Stimulated activated CD8-positive, alpha-beta memory T cell treated with anti-CD3 and anti-CD28 coated beads, Interleukin-4, amount 100 ng/mL, for 4 hours (primary cell): Measurements from ENCODE around the gene ADAMTSL5.

ENCODE experiments used
- DNase-seq, 2 donors: peaks; one replicate each; pipeline ENCODE4 v3.0.0-alpha.2; 2020; ENCODE audit warnings: low read depth in 2 of 2, low spot score in 1 of 2

Gene ADAMTSL5

DNA sequence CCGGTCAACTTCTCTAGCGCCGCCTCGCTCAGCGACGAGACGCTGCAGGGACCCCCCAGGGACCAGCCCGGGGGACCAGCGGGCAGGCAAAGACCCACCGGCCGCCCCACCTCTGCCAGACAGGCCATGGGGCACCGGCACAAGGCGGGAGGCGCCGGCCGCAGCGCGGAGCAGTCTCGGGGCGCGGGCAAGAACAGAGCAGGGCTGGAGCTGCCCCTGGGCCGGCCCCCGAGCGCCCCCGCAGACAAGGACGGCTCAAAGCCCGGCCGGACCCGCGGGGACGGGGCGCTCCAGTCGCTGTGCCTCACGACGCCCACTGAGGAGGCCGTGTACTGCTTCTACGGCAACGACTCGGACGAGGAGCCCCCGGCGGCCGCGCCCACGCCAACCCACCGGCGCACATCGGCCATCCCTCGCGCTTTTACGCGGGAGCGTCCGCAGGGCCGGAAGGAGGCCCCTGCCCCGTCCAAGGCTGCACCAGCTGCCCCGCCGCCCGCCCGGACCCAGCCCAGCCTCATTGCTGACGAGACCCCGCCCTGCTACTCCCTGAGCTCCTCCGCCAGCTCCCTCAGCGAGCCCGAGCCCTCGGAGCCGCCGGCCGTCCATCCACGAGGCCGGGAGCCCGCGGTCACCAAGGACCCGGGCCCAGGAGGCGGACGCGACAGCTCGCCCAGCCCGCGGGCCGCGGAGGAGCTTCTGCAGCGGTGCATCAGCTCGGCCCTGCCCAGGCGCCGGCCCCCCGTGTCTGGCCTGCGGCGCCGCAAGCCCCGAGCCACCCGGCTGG is 45.1 kb downstream of the ADAMTSL5 start:
- DNase-seq: no peak

DNA sequence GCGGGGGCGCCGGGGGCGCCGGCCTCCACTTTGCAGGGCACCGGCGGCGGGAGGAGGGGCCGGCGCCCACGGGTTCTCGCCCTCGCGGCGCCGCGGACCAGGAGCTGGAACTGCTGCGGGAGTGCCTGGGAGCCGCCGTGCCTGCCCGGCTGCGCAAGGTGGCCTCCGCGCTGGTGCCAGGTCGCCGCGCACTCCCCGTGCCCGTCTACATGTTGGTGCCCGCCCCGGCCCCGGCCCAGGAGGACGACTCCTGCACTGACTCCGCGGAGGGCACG is 45.7 kb downstream of the ADAMTSL5 start:
- DNase-seq: no peak

DNA sequence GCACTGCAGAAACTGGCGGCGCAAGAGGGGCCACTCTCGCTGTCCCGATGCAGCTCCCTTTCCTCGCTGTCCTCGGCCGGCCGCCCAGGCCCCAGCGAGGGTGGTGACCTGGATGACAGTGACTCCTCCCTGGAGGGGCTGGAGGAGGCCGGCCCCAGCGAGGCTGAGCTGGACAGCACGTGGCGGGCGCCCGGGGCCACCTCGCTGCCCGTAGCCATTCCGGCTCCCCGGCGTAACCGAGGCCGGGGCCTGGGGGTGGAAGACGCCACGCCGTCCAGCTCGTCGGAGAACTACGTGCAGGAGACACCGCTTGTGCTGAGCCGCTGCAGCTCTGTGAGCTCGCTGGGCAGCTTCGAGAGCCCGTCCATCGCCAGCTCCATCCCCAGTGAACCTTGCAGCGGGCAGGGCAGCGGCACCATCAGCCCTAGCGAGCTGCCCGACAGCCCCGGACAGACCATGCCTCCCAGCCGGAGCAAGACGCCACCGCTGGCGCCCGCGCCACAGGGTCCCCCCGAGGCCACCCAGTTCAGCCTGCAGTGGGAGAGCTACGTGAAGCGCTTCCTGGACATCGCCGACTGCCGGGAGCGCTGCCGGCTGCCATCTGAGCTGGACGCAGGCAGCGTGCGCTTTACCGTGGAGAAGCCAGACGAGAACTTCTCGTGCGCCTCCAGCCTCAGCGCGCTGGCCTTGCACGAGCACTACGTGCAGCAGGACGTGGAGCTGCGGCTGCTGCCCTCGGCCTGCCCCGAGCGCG is 46.2 kb downstream of the ADAMTSL5 start:
- no peak for DNase-seq

DNA sequence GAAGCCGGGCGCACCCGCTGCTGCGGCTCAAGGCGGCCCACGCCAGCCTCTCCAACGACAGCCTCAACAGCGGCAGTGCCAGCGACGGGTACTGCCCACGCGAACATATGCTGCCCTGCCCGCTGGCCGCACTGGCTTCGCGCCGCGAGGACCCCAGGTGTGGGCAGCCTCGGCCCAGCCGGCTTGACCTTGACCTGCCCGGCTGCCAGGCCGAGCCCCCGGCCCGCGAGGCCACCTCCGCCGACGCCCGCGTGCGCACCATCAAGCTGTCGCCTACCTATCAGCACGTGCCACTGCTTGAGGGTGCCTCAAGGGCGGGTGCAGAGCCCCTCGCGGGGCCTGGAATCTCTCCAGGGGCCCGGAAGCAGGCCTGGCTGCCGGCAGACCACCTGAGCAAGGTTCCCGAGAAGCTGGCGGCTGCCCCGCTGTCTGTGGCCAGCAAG is 46.8 kb downstream of the ADAMTSL5 start:
- no peak for DNase-seq

DNA sequence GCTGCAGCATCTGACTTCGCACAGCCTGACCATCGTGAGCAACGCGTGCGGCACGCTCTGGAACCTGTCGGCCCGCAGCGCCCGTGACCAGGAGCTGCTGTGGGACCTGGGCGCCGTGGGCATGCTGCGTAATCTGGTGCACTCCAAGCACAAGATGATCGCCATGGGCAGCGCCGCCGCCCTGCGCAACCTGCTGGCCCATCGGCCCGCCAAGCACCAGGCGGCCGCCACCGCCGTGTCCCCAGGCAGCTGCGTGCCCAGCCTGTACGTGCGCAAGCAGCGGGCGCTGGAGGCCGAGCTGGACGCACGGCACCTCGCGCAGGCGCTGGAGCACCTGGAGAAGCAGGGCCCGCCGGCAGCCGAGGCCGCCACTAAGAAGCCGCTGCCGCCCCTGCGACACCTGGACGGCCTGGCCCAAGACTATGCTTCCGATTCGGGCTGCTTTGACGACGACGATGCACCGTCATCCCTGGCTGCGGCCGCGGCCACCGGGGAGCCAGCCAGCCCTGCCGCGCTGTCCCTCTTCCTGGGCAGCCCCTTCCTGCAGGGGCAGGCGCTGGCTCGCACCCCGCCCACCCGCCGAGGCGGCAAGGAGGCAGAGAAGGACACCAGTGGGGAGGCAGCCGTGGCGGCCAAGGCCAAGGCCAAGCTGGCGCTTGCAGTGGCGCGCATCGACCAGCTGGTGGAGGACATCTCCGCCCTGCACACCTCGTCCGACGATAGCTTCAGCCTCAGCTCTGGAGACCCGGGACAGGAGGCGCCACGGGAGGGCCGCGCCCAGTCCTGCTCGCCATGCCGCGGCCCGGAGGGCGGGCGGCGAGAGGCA is 47.4 kb downstream of the ADAMTSL5 start:
- DNase-seq: no peak

DNA sequence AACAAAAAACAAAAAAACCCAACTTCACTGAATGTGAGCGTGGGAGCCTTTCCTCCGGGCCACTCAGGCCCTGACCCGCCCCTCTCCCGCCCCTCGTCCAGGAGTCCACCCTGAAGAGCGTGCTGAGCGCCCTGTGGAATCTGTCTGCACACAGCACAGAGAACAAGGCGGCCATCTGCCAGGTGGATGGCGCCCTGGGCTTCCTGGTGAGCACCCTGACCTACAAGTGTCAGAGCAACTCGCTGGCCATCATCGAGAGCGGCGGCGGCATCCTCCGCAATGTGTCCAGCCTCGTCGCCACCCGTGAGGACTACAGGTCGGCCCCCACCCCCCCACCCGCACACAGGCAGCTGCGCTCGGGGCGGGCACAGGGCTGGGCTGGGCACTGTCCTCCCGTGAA is 51.0 kb downstream of the ADAMTSL5 start:
- DNase-seq: no peak

DNA sequence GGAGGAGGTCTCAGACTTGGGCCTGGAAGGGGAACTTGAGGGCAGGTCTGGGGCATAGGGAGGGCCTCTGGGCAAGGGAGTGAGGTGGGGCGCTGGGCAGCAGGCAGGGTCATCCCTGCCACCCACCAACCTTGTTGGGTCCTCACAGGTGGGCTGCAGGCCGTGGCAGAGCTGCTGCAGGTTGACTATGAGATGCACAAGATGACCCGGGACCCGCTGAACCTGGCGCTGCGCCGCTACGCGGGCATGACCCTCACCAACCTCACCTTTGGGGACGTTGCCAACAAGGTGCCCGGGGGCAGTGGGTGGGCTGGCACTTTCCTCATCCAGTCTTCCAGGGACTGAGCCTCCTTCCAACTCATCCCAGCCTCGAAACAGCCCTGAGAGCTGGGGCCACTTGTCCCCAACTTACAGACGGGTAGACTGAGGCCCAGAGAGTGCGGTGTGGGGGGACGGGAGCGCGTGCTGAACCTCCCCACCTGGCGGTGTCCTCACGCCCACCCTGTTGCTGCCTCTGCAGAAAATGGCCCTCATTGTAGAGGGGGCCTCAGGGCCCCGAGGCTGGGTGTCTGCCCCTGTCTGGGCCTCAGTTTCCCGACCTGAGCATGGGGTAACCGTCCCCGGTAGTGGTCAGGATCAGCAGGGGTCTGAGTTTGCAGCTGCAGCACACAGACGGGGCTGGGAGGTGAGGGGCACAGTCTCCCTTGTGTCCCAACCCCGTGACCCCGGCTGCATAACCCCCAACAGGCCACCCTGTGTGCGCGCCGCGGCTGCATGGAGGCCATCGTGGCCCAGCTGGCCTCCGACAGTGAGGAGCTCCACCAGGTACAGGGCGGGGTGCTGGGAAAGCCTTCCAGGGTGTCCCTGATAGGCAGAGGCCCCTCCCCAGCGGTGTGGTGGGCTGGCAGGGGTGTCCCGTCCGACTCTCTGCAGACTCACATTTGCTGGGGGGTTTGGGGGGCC is 52.5 kb downstream of the ADAMTSL5 start:
- DNase-seq: no peak

DNA sequence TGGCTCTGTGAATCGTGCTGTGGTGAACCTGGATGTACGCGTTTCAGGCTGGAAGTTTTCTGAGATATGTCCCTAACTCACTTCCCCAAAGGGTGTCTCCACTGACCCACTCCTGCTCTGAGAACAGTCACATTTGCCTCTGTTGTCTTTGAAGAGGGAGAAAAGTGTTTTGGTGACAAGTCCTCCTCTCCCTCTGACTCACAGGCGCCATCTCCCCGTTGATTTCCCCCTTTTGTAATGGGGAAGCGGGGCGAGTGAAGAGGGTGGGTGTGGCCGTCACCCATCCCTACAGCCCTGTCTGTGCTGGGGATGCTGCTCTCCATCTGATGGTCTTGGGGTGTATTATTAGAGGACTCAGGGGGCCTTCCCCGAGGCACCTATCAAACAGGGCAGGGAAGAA is 53.3 kb downstream of the ADAMTSL5 start:
- DNase-seq: no peak

DNA sequence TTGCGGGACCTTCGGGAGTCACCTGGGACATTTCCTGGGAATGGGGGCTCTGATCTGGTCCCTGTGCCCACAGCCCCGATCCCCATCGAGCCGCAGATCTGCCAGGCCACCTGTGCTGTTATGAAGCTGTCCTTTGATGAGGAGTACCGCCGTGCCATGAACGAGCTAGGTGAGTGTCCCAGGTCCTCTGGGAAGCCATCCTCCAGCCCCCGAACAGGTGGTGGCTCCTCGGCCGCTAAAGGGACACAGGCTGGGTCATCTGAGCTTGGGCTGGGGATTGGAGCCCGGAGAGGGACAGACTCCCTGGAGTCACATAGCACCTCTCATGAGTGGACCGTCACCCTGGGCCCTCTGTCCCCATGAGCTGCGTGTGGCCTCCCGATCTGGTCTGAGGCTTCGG is 54.9 kb downstream of the ADAMTSL5 start:
- no peak for DNase-seq

DNA sequence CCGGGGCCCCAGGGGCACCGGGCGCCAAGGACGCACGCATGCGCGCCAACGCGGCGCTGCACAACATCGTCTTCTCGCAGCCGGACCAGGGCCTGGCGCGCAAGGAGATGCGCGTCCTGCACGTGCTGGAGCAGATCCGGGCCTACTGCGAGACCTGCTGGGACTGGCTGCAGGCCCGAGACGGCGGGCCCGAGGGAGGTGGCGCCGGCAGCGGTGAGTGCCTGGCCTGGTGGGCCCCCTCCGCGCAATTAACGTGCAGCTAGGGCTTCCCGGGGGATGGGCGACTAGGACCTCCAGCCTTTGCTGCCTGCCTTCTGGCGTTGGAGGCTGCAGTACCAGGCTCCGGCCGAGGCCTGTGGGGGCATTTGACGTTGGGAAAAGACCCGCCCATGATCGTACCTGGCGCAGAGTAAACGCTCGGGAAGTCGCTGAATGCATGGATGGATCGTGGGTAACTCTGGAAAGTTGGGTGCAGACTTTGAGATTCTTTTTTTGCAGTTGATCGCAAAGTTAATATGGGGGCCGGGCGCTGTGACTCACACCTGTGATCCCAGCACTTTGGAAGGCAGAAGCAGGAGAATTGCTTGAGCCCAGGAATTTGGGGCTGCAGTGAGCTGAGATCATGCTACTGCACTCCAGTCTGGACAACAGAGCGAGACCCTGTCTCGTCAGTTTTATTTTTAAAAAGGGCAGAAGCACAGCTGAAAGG is 55.6 kb downstream of the ADAMTSL5 start:
- no peak for DNase-seq

DNA sequence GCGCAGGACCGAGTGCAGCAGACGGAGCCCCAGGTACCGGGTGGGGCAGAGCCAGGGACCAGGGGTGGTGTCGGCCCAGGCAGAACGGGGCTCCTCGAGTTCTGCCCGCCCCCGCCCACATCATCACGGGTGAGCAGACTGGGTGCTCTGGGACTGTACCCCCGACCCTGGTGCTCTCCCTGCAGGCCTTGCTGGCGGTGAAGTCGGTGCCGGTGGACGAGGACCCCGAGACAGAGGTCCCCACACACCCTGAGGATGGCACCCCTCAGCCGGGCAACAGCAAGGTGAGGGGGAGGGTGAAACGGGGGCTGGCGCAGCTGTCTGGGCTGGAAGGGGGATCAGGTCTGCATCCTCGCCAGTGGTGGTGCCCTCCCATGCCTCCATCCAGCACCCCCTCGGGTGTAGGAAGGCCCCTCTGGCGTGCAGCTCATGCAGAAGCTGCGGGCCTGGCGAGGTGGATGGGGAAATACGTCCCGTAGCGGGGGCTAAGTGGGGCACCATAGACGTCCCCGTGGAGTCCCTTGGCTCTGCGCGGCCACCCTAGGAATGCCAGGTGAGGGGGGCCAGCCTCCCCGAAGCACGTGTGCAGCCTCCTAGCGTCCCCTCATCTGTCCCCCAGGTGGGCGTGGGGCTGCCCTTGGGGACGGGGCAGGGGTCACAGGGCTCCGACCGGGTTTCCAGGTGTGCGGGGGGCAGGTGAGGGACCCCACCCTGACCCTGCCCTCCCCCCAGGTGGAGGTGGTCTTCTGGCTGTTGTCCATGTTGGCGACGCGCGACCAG is 56.5 kb downstream of the ADAMTSL5 start:
- DNase-seq: no peak

DNA sequence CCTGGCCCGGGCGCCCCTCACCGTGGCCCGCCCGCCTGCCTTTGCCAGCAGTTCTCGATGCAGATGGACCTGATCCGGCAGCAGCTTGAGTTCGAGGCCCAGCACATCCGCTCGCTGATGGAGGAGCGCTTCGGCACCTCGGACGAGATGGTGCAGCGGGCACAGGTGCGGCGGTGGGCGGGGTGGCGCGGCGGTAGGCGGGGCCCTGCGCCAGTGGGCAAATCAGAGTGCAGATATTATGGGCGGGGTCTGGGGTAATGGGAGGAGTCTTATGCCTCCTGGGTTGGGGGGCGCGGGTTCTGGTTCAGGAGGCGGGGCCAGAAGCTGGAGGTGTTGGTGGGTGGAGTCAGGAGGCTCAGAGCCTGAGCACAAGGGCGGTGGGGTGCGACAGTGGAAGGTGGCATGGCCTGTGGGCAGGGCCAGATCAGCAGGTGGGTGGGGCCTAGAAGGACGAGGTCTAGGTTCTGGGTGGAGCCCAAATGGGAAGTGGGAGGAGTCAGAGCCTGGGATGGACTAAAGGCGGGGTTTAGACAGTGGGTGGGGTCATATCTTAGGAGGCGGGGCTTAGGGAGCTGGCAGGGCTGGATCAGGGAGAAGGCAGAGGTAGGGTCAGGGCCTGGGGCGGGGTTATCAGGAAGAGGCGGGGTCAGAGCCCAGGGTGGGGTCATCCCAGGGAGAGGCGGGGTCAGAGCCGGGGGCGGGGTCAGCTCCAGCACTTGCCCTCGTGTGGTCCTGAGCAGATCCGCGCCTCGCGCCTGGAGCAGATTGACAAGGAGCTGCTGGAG is 57.3 kb downstream of the ADAMTSL5 start:
- no peak for DNase-seq
